Fibroblast of skin of right biceps (primary cell): ENCODE measurements around the gene FMOD.
"Not testable (repeated sequence)": the region's sequence is repeated elsewhere in the genome, so short reads cannot be mapped to it uniquely, and the experiment has no call there.

Experiments
- DNase-seq: peaks from one replicate; pipeline ENCODE4 v3.0.0-alpha.2; 2013

Gene FMOD

GRCh38 chr1:203325026-203325417 lies 25.9 kb downstream of the FMOD start:
- DNase-seq, result no peak

- DNase-seq, result no peak
Observed at GRCh38 chr1:203324105-203325025, 26.6 kb downstream of the FMOD start.

- DNase-seq, result no peak
Observed at GRCh38 chr1:203323587-203323986, 27.3 kb downstream of the FMOD start.

- DNase-seq, result no peak
Observed at GRCh38 chr1:203322500-203323179, 28.3 kb downstream of the FMOD start.

- DNase-seq, result no peak
Observed at GRCh38 chr1:203321273-203322052, 29.5 kb downstream of the FMOD start.

GRCh38 chr1:203320591-203321272 lies 30.2 kb downstream of the FMOD start:
- peak; percentile 21 for DNase-seq

GRCh38 chr1:203318229-203318517 lies 32.7 kb downstream of the FMOD start:
- DNase-seq, result no peak

- no peak for DNase-seq
Observed at GRCh38 chr1:203317429-203318228, 33.3 kb downstream of the FMOD start.

- DNase-seq, result no peak
Observed at GRCh38 chr1:203316626-203317093, 34.3 kb downstream of the FMOD start.

- DNase-seq, result not testable (repeated sequence)
Observed at GRCh38 chr1:203314025-203314759, 36.7 kb downstream of the FMOD start.

- DNase-seq, result no peak
Observed at GRCh38 chr1:203311368-203312301, 39.3 kb downstream of the FMOD start.

GRCh38 chr1:203308923-203309331 lies 42.0 kb downstream of the FMOD start:
- no peak for DNase-seq

- no peak for DNase-seq
Observed at GRCh38 chr1:203308328-203308922, 42.5 kb downstream of the FMOD start.

- no peak for DNase-seq
Observed at GRCh38 chr1:203307641-203308126, 43.2 kb downstream of the FMOD start.

GRCh38 chr1:203306965-203307541 lies 43.9 kb downstream of the FMOD start:
- no peak for DNase-seq

- peak; percentile 71 for DNase-seq
Observed at GRCh38 chr1:203306089-203306964, 44.6 kb downstream of the FMOD start.

GRCh38 chr1:203305809-203306088 lies 45.2 kb downstream of the FMOD start:
- DNase-seq, result no peak
